Activated naive CD4-positive, alpha-beta T cell treated with anti-CD3 and anti-CD28 coated beads, Interleukin-2, amount 50 U/mL, for 72 hours (primary cell): ENCODE data around the gene NEDD8. TPM values are rescaled to one million over a fixed set of nuclear protein-coding genes. Genes with fewer than 3 reads are reported as not detected.
"Not testable (repeated sequence)": the region's sequence is repeated elsewhere in the genome, so short reads cannot be mapped to it uniquely, and the experiment has no call there.

Experiments used
- ATAC-seq, 2 donors: fragments of 150-1000 bp; cut with Tn5 transposase; 2 replicates each; pipeline ENCODE4 v1.10.0; 2021; ENCODE audit warnings: mild to moderate bottlenecking in 2 of 2, moderate library complexity in 2 of 2
- DNase-seq, 2 donors: peaks; one replicate each; pipeline ENCODE4 v3.0.0; 2021 to 2022; ENCODE audit warnings: low spot score in 2 of 2
- H3K27ac Mint-ChIP-seq, 2 donors: one replicate each; pipeline ENCODE4 v1.8.0; 2022; ENCODE audit warnings: mild to moderate bottlenecking in 2 of 2, mixed read lengths in 2 of 2
- H3K36me3 Mint-ChIP-seq, 2 donors: one replicate each; pipeline ENCODE4 v1.8.0; 2022; ENCODE audit warnings: mixed read lengths in 2 of 2
- H3K9me3 Mint-ChIP-seq, 2 donors: one replicate each; pipeline ENCODE4 v1.8.0; 2022; ENCODE audit warnings: mixed read lengths in 2 of 2
- total RNA-seq, 2 donors: library from RNA; stranded (reverse); gene quantifications; one replicate each; pipeline ENCODE4 v1.2.3, GENCODE V29; 2022

NEDD8 gene
- total RNA-seq, 2 donors from 2014 or later = 172 to 210 TPM

DNA sequence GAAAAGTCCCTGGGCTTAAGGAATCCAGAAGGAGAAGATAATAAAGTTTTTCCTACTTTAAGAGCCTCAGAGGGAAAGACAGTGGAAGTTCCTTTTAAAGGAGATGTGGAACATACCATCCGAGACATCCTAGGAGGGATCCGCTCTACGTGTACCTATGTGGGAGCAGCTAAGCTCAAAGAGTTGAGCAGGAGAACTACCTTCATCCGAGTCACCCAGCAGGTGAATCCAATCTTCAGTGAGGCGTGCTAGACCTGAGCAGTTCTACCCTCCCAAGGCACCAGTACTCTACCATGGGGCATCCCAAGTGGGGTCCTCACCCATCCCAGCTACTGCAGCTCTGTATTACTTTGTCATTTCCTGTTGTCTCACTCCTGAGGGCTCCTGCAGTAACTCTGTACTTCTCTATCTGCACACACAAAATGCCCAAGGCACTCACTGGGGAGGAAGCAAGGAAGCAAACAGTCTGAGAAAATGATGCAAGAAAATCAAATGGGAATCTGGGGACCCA is 6.4 kb upstream of the NEDD8 start:
- no peaks in the 10 kb centered on the region for H3K9me3 Mint-ChIP-seq
- peak in 1 of 2 donors; percentile 28 for DNase-seq
- H3K27ac Mint-ChIP-seq = peak overlapping the region; percentile 50 to 69
- no peak for ATAC-seq
- peaks cover 34 to 64% of the 10 kb centered on the region in 2 donors for H3K36me3 Mint-ChIP-seq

DNA sequence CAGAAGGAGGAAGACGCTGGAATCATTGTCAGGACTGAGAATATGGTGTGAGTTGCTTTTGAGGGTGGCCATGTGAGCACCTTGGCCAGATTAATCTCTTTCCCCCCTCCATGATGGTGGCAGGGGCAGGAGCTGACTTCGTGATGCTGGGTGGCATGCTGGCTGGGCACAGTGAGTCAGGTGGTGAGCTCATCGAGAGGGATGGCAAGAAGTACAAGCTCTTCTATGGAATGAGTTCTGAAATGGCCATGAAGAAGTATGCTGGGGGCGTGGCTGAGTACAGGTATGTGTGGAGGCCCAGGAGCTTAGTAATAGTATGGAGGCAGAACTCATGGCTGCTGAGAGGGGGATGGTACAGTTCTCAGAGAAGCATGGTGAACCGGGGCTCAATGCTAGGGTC is 6.0 kb upstream of the NEDD8 start:
- DNase-seq (peak in 1 of 2 donors; percentile 44), ATAC-seq (no peak)
- peak overlapping the region; percentile 5 to 69 for H3K27ac Mint-ChIP-seq
- peaks cover 34 to 69% of the 10 kb centered on the region in 2 donors for H3K36me3 Mint-ChIP-seq
- H3K9me3 Mint-ChIP-seq = no peaks in the 10 kb centered on the region

GRCh38 chr14:24237463-24237955 is 5.3 kb upstream of the NEDD8 start:
- DNase-seq (no peak), ATAC-seq (no peak)
- peaks cover 34 to 75% of the 10 kb centered on the region in 2 donors for H3K36me3 Mint-ChIP-seq
- H3K9me3 Mint-ChIP-seq = no peaks in the 10 kb centered on the region
- H3K27ac Mint-ChIP-seq = peak overlapping the region; percentile 5 to 69

DNA sequence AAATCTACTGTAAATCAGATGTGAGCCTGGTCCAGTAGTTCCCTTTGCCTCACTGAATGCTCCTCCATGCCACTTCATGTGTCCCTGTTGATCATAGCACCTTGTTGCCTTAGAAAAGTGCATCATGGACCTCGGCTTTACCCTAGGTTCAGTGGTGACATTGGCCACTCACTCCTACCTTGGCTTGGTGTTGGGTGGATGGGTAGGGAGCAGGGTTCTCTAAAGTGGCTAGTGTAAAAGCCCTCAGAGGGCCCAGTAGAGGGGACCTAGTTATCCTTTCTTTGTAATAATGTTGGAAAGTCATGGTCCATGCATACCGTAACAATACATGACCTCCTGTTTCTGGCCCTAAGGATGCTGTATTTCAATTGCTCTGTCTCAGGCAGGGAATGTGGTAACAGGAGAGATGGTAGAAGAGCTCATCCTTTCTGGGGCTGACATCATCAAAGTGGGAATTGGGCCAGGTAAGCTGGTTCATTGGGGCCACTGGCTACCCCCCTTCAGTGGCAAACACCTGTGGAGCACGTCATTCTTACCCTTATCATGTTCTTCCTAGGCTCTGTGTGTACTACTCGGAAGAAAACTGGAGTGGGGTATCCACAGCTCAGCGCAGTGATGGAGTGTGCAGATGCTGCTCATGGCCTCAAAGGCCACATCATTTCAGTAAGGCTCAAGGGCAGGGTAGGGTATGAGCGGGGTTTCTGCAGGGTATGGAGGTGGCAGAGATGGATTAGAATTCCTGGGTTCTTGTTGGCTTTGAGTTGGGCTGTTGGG is 4.7 kb upstream of the NEDD8 start:
- Mint-ChIP-seq H3K27ac (peak overlapping the region; percentile 12 to 69), H3K9me3 (no peaks in the 10 kb centered on the region), H3K36me3 (peaks cover 31 to 78% of the 10 kb centered on the region in 2 donors)
- DNase-seq = peak in 1 of 2 donors; percentile 52
- no peak for ATAC-seq

DNA sequence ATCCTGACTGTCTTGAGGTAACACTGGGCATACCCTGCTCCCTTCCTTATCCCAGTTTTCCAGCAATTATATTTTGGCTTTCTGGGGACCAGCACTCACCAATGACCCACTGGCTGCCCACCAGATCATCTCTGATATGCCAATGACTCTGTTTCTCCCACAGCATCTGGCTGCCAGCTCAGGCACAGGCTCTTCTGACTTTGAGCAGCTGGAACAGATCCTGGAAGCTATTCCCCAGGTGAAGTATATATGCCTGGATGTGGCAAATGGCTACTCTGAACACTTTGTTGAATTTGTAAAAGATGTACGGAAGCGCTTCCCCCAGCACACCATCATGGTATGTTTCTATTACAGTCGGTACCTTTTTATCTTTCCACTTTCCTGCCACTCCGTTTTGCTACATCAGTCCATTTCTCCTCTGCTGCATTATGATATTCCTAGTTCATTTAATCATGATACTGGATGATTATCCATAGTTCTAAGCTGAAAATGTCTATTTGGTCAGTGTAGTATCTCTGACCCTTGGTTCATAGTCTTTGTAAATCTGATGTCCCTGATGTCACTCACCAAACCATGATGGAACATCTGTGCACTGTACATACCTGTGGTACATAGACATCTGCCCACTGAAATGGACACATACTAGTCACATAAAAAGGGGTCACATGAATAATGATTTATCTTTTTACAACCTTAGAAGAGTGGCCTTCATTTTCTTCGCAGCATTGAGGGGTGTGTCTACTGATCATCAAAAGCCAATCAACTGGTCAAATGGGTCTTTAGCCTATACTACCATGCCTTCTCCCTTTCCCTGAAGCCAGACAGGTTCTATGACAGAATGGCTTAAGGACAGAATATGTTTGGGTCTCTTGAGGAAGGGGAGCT is 3.9 kb upstream of the NEDD8 start:
- DNase-seq (no peak), ATAC-seq (no peak)
- Mint-ChIP-seq H3K36me3 (peaks cover 30 to 76% of the 10 kb centered on the region in 2 donors), H3K9me3 (no peaks in the 10 kb centered on the region), H3K27ac (peak overlapping the region in 1 of 2 donors; percentile 73)

- no peak for ATAC-seq
- peaks cover 24 to 62% of the 10 kb centered on the region in 2 donors for H3K36me3 Mint-ChIP-seq
- H3K27ac Mint-ChIP-seq = peak overlapping the region; percentile 20 to 96
These were observed 2.2 kb upstream of the NEDD8 start for GRCh38 chr14:24234095-24235005.

DNA sequence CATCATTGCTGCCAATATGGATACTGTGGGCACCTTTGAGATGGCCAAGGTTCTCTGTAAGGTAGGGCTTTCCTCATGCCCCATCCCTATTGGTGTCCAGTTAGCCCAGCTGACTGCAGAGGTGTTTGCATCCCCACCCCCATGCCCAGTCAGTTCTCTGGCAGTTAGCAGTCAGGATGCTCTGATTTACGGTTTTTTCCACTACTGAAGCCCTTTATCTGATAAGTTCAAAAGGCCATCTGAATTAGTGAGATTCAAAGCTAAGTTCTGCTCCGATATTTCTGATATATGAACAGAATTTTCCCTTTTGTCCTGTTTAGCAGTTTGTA is 1.3 kb upstream of the NEDD8 start:
- Mint-ChIP-seq H3K27ac (peak overlapping the region; percentile 94 to 96), H3K36me3 (peaks cover 24 to 58% of the 10 kb centered on the region in 2 donors), H3K9me3 (no peaks in the 10 kb centered on the region)
- ATAC-seq = peak in 1 of 2 donors; percentile 49
- peak in 1 of 2 donors; percentile 53 for DNase-seq

More at GRCh38 chr14:24234095-24235005, 2.2 kb upstream of the NEDD8 start:
- DNase-seq = no peak
- H3K9me3 Mint-ChIP-seq = no peaks in the 10 kb centered on the region

- Mint-ChIP-seq H3K27ac (peak within 1 kb of the TSS; percentile 94 to 96), H3K9me3 (no peaks in the 10 kb centered on the region), H3K36me3 (peaks cover 21 to 55% of the 10 kb centered on the region in 2 donors)
- no peak for DNase-seq
- peak; percentile 47 to 55 for ATAC-seq
These were observed 724 bp upstream of the NEDD8 start, which contains the start of gene GMPR2 for GRCh38 chr14:24232645-24233537. Gene GMPR2 (plus strand): TSS chr14:24232929. CDS start chr14:24233254, 325 bp downstream.

- DNase-seq (peak in 1 of 2 donors; percentile 21), ATAC-seq (peak; percentile 6 to 13)
- no peaks in the 10 kb centered on the region for H3K9me3 Mint-ChIP-seq
- H3K36me3 Mint-ChIP-seq = peaks cover 10 to 47% of the 10 kb centered on the region in 2 donors
- H3K27ac Mint-ChIP-seq = peak overlapping the region; percentile 94 to 96
These were observed 675 bp downstream of the NEDD8 start for GRCh38 chr14:24231263-24232120.

- Mint-ChIP-seq H3K36me3 (peaks cover 0 to 26% of the 10 kb centered on the region in 2 donors), H3K9me3 (no peaks in the 10 kb centered on the region), H3K27ac (peak overlapping the region; percentile 49 to 84)
- ATAC-seq = no peak
- DNase-seq = no peak
These were observed 3.3 kb downstream of the NEDD8 start for GRCh38 chr14:24228902-24229301.

- DNase-seq (no peak), ATAC-seq (no peak)
- Mint-ChIP-seq H3K27ac (no peak overlapping the region), H3K36me3 (peaks cover 0 to 6% of the 10 kb centered on the region in 2 donors), H3K9me3 (no peaks in the 10 kb centered on the region)
These were observed 5.7 kb downstream of the NEDD8 start for GRCh38 chr14:24226473-24226872.

DNA sequence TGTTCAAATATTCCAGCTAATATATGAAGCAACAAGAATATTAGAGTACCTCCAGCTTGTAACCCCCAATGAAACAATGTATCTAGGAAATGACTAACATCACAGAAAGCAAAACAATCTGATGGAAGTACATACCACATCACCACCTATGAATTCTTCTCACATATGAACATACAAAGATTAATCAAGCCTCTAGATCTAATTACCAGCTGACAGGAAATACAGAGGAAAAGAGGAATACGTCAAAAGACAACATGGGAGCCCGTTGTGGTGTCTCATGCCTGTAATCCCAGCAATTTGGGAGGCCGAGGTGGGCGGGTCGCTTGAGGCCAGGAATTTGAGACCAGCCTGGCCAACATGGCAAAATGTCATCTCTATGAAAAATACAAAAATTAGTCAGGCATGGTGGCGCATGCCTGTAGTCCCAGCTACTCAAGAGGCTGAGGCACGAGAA is 7.5 kb downstream of the NEDD8 start:
- Mint-ChIP-seq H3K36me3 (peaks cover 0 to 6% of the 10 kb centered on the region in 2 donors), H3K27ac (no peak overlapping the region), H3K9me3 (no peaks in the 10 kb centered on the region)
- ATAC-seq (no peak), DNase-seq (no peak)

GRCh38 chr14:24222987-24223386 is 9.2 kb downstream of the NEDD8 start:
- ATAC-seq, H3K27ac Mint-ChIP-seq, H3K9me3 Mint-ChIP-seq, H3K36me3 Mint-ChIP-seq, DNase-seq: not testable (repeated sequence)

DNA sequence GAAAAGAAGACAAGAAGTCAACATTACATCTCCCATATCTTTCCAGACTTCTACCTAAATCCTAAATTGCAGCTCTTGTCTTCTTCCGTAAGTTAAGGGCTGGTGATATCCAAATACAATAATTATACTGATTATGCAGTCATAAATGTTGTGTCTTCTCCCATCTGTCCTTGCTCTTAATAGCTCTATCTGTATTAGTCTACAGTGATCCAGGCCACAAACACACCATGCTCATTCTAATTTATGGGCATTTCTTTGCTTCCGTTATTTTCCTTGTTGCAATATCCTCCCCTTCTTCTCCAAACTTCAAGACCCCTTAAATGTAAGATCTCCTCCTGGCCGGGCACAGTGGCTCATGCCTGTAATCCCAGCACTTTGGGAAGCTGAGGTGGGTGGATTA is 12.6 kb downstream of the NEDD8 start:
- H3K9me3 Mint-ChIP-seq = no peaks in the 10 kb centered on the region
- ATAC-seq (no peak), DNase-seq (no peak)
- H3K27ac Mint-ChIP-seq = no peak overlapping the region
- H3K36me3 Mint-ChIP-seq = no peaks in the 10 kb centered on the region
